ENCODE measurements around the gene HOXB3.
A peak's percentile ranks its signal among the peaks of the same experiment; 100 is the strongest.

Gene HOXB3

GRCh38 chr17:48589831-48590606 lies at the start of gene HOXB3:
TSS of gene HOXB3 (minus strand) at chr17:48590241. CDS start at chr17:48552474, 37,767 bp downstream.
- DNase-seq = no peak

GRCh38 chr17:48639136-48639535 lies 49.1 kb upstream of the HOXB3 start:
- DNase-seq = no peak

- no peak for DNase-seq
Observed at GRCh38 chr17:48637323-48638260, 47.6 kb upstream of the HOXB3 start.

- DNase-seq = peak; percentile 42
Observed at GRCh38 chr17:48636177-48637018, 46.4 kb upstream of the HOXB3 start.

- DNase-seq = no peak
Observed at GRCh38 chr17:48634493-48635208, 44.6 kb upstream of the HOXB3 start.

- DNase-seq = no peak
Observed at GRCh38 chr17:48633266-48633677, 43.2 kb upstream of the HOXB3 start.

- no peak for DNase-seq
Observed at GRCh38 chr17:48632579-48633265, 42.7 kb upstream of the HOXB3 start.

- no peak for DNase-seq
Observed at GRCh38 chr17:48631693-48632578, 41.9 kb upstream of the HOXB3 start.

- DNase-seq = no peak
Observed at GRCh38 chr17:48630925-48631692, 41.1 kb upstream of the HOXB3 start.

- no peak for DNase-seq
Observed at GRCh38 chr17:48630009-48630924, 40.2 kb upstream of the HOXB3 start.

- DNase-seq = no peak
Observed at GRCh38 chr17:48629411-48629759, 39.3 kb upstream of the HOXB3 start.

- no peak for DNase-seq
Observed at GRCh38 chr17:48628649-48629410, 38.8 kb upstream of the HOXB3 start.

- DNase-seq = no peak
Observed at GRCh38 chr17:48627623-48628521, 37.8 kb upstream of the HOXB3 start.

GRCh38 chr17:48627118-48627597 lies 37.1 kb upstream of the HOXB3 start:
- no peak for DNase-seq

- no peak for DNase-seq
Observed at GRCh38 chr17:48626245-48627117, 36.4 kb upstream of the HOXB3 start, which contains the start of gene HOXB9. TSS of gene HOXB9 (minus strand) at chr17:48626358. CDS start at chr17:48626269, 89 bp downstream.
